Ovary (tissue), 3 donors: ENCODE measurements around the gene OSTF1.

Experiments used
- POLR2A ChIP-seq: fragments of 450-650 bp; IDR thresholded peaks from one replicate; pipeline ENCODE4 v1.6.1; 2017; ENCODE audit warnings: antibody characterized with exemption, mild to moderate bottlenecking, moderate library complexity
- TF ChIP-seq, protein P1 (sequence below), 3 donors: fragments of 450-650 bp in 2 of 3; fragments of 200-600 bp in 1 of 3; IDR thresholded peaks; one replicate each; pipeline versions ENCODE4 v1.5.1 to v1.8.0; 2016 to 2022; ENCODE audit warnings: antibody characterized with exemption in 3 of 3, mild to moderate bottlenecking in 1 of 3
- donor health status: DM: no; HTN: no; CAD: no.

DNA sequence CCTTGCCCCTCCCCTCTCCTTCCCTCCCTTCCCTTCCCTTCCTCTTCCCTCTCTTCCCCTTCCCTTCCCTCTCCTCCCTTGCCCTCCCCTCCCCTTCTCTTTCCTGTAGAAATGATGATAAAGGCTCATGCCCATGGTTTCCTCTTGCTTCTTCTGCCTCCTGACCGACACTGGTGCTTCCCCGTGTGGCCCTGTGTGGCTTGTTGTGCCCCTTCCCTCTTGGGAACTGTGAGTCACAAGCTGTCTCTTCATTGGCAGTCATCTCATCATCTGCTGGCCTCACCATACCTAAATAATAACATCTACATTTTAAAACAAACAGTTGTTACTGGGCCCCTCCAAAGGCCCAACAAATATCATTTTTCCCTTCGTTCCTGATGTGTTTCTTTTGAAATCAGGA, 48.5 kb upstream of the OSTF1 start:
- TF ChIP-seq POLR2A: no peak
- TF ChIP-seq, protein P1, sequence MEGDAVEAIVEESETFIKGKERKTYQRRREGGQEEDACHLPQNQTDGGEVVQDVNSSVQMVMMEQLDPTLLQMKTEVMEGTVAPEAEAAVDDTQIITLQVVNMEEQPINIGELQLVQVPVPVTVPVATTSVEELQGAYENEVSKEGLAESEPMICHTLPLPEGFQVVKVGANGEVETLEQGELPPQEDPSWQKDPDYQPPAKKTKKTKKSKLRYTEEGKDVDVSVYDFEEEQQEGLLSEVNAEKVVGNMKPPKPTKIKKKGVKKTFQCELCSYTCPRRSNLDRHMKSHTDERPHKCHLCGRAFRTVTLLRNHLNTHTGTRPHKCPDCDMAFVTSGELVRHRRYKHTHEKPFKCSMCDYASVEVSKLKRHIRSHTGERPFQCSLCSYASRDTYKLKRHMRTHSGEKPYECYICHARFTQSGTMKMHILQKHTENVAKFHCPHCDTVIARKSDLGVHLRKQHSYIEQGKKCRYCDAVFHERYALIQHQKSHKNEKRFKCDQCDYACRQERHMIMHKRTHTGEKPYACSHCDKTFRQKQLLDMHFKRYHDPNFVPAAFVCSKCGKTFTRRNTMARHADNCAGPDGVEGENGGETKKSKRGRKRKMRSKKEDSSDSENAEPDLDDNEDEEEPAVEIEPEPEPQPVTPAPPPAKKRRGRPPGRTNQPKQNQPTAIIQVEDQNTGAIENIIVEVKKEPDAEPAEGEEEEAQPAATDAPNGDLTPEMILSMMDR (IDR thresholded peaks at IDR 0.05): no peak
